DMS153 treated with DMSO at 0.1 percent for 48 hours (cell line): Measurements from ENCODE around the gene RPRD1A.
"Not testable (repeated sequence)": the region's sequence is repeated elsewhere in the genome, so short reads cannot be mapped to it uniquely, and the experiment has no call there.

ENCODE experiments used
- DNase-seq: peaks from one replicate; lab custom pipeline; 2025; ENCODE audit not compliant: unreplicated experiment; lab: John Stamatoyannopoulos, UW

The RPRD1A gene

GRCh38 chr18:36067055-36067957 lies at the start of gene RPRD1A:
RPRD1A (minus strand) TSS chr18:36067559; CDS start chr18:36067404, 155 bp downstream.
- peak; percentile 93 for DNase-seq

GRCh38 chr18:36116771-36117170 lies 49.4 kb upstream of the RPRD1A start:
- not testable (repeated sequence) for DNase-seq

GRCh38 chr18:36114738-36115137 lies 47.4 kb upstream of the RPRD1A start:
- DNase-seq = no peak

GRCh38 chr18:36114251-36114650 lies 46.9 kb upstream of the RPRD1A start:
- DNase-seq = no peak

GRCh38 chr18:36112302-36112701 lies 44.9 kb upstream of the RPRD1A start:
- no peak for DNase-seq

- DNase-seq = no peak
Observed at GRCh38 chr18:36109737-36110136, 42.4 kb upstream of the RPRD1A start.

- no peak for DNase-seq
Observed at GRCh38 chr18:36108601-36109000, 41.2 kb upstream of the RPRD1A start.

GRCh38 chr18:36108196-36108595 lies 40.8 kb upstream of the RPRD1A start:
- no peak for DNase-seq

- no peak for DNase-seq
Observed at GRCh38 chr18:36107477-36107876, 40.1 kb upstream of the RPRD1A start.

GRCh38 chr18:36104749-36105148 lies 37.4 kb upstream of the RPRD1A start:
- DNase-seq = no peak

GRCh38 chr18:36101943-36102342 lies 34.6 kb upstream of the RPRD1A start:
- no peak for DNase-seq

- no peak for DNase-seq
Observed at GRCh38 chr18:36099311-36099710, 32.0 kb upstream of the RPRD1A start.

GRCh38 chr18:36096955-36097354 lies 29.6 kb upstream of the RPRD1A start:
- no peak for DNase-seq

GRCh38 chr18:36095936-36096519 lies 28.7 kb upstream of the RPRD1A start:
- peak; percentile 65 for DNase-seq

GRCh38 chr18:36094431-36094830 lies 27.1 kb upstream of the RPRD1A start:
- no peak for DNase-seq

- not testable (repeated sequence) for DNase-seq
Observed at GRCh38 chr18:36092116-36092515, 24.8 kb upstream of the RPRD1A start.

- no peak for DNase-seq
Observed at GRCh38 chr18:36089001-36089400, 21.6 kb upstream of the RPRD1A start.

GRCh38 chr18:36088256-36088655 lies 20.9 kb upstream of the RPRD1A start:
- DNase-seq = no peak

GRCh38 chr18:36086186-36086585 lies 18.8 kb upstream of the RPRD1A start:
- DNase-seq = no peak

GRCh38 chr18:36085195-36085594 lies 17.8 kb upstream of the RPRD1A start:
- no peak for DNase-seq

GRCh38 chr18:36083729-36084128 lies 16.4 kb upstream of the RPRD1A start:
- DNase-seq = no peak

GRCh38 chr18:36081118-36081517 lies 13.8 kb upstream of the RPRD1A start:
- DNase-seq = not testable (repeated sequence)
